ENCODE measurements around the gene LRCOL1.

DNA sequence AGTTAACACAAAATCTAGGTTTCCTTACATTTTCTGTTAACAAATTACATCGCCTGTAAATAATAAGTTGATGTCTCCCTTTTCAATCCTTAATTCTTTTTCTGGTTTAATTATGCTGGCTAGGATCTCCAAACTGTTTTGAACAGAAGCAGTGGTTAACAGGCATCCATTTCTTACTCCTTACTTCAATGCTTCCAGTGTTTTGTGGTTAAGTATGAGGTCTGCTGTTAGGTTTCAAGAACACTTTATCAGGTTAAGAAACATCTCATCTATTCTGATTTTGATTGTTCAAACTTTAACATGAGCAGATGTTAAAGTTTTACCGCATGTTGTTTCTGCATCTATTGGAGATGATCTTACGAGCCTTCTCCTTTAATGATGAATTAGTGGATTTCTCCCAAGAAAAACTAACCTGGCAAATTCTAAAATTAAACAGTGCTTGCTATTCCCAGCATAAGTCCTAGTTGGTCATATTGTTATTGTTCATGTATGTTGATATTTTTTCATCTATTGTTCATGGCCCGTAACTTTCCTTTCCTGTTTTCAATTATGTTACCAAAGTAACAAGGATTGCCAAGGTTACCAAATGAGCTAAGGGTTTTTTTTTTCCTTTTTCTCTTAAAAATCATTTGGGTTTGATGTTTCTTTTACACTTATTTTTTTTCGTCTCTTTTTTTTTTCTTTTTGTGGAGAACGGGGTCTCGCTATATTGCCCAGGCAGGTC, 43.3 kb upstream of the LRCOL1 start:
- no peak for TF ChIP-seq CTCF (IDR thresholded peaks at IDR 0.05)
- TF ChIP-seq POLR2AphosphoS5 (IDR thresholded peaks at IDR 0.05): no peak

Measured in prostate gland (tissue), 2 donors.